GM18499 (cell line): ENCODE results near the gene ADI1.

Source experiments
- ATAC-seq: cut with Tn5 transposase; IDR thresholded peaks from one replicate; pipeline ENCODE4 v1.9.1; 2021; ENCODE audit warnings: moderate number of reproducible peaks; ENCODE audit not compliant: insufficient read depth, unreplicated experiment

Gene ADI1

DNA sequence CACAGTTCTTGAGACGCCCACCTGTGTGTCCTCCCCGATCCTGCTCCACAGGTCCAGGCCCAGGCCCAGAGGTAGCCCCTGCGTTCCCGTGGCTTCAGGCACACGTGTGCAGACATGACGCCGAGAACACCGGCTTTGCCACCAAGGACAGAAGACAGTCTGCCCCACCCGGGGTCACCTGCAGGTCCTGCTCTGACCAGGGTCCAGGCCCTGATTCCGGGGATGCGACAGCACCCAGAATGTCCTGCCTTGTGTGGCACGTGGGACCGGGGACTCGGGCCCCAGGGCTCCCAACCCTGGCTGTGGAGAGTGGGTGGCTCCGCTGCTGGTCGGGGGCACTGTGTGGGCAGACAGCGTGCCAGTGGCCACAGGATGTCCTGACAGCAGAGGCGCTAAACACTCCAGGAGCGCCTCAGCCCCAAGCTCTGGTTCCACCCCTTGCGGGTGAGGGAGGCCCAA is 36.9 kb downstream of the ADI1 start:
- no peak for ATAC-seq

DNA sequence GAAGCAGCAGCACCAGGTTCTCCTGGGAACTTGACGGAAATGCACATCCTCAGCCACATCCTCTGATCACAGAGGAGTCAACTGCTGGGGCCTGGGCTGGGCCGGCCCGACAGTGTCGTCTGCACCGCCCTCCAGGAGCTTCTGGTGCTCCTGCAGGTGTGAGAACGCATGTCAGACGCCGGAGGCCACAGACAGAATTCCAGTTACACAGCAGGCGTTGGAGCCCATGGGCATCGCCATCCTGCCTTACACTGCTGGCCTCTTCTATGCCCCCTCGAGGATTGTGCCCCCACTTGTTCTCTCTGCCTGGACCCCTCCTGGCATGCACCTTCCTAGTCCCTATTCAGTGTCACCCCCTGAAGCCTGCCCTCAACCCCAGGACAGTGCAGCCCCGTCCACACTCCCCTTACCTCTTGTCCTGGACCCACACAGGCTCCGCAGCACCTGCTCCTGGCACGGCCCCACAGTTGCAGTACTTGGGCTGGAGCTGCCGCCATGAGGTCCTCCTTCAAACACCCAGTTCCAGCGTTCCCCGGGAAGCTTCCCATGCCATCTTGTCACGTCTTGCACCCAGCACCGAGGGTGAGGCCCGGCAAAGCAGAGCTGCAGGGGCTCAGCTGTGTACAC is 37.5 kb downstream of the ADI1 start:
- ATAC-seq: no peak

DNA sequence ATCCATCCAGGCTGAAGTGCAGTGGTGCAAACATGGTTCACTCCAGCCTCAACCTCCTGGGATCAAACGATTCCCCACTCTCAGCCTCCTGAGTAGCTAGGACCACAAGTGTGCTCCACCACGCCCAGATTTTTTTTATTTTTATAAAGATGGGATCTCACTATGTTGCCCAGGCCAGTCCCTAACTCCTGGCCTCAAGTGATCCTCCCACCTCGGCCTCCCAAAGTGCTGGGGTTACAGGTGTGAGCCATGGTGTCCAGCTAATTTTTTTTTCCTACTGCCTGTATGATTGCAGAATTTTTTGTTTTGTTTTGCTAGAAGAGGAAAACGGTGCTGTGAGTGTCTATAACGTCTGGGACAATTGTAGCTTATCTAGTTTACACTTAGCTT is 38.3 kb downstream of the ADI1 start:
- no peak for ATAC-seq

DNA sequence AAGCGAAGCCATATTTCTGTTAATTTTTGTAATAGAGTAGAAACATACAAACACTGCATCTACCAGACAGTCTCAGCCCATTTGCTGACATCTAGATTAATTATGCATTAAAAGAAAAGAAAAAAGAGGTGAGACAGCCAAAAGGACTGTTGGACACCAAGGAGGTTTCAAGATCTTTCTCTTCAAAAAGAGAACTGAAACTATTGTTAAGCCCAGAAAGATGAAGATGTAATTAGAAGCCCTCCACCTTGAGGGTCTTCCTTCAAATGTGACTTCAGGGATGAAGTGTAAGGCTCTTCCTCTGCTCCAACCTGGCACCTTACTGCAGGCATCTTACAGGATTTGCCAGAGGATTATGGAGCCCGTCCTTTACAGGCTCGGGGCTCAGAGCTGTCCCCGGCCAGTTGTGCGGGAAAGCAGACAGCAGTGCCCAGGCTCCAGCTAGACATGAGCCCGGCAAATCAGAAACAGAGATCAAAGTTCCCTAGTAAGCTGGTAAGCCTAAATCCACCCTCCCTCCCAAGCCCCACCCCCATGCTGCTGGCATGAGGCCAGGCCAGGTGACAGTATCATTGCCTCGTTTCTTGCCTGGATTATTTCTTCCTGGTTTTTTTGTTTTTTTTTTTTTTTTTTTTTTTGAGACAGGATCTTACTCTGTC is 38.9 kb downstream of the ADI1 start:
- no peak for ATAC-seq

DNA sequence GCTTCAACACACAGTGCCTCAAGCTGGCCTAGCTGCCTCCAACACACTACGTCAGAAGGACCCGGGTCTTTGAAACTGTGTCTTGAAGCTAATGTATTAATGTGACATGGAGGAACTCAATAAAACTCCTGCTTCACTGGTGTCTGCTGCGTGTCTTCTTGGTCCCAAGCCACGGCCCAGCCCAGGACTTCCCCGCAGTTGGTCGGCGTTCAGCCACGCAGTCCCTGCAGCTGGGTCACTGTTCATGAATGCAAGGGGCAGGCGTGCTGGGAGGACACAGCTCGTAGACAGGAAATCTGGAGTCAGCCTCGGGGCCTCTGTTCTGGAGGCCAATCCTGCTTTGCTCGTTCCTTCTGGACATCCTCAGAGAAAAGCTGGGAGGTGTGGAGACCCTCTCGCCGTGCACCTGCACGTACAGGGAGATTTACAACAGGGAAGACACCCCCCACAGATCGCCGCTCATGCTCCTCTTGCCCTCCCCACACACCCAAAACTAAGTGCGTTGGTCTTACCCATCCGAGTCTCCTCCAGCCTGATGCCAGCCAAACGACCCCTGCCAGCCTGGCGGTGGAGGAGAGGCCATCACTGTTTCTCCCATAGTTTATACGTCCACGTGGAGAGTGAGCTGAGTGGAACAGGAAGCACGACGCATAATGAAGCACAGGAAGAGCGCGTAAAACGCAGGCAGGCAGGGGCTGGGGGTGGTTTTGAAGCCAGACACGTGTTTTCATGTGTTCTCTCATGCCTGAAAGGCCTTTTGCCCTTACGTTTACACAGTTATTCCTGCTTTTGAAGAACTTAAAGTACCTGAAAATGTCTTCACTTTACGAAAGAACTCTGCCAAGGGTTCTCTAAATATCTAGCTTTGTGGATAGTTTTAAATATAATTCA is 39.7 kb downstream of the ADI1 start:
- ATAC-seq: no peak

DNA sequence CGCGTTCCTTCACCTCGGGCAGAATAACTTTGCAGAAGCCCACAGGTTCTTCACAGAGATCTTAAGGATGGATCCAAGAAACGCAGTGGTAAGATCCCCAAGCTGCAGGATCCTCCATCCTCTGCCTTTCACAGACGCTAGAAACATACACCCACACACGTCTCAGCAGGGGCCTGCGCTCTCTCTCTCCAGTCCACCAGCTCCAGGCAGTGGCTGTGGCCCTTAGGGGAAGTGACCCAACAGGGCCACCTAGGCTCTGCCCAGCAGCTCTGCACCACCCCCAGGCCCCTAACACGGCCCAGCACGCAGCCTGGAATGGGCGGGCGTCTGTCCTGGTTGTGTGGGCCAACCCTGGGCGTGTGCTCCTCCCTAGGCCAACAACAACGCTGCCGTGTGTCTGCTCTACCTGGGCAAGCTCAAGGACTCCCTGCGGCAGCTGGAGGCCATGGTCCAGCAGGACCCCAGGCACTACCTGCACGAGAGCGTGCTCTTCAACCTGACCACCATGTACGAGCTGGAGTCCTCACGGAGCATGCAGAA is 40.4 kb downstream of the ADI1 start:
- ATAC-seq: no peak

DNA sequence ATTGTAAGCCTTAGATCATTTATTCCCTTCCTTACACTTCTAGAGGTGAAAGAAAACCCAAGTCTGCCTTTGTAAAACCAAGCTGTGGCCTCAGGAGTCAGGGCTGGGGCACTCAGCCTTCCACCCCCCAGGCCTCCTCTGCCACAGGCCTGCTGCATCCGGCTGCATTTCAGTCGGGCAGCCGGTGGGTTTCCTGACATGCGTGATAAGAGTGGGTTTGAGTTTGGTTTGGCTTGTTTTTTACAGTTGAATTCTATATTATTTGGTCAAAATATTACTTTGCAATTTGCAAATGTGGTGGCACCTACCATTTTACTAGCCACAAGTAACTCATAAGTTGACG is 42.4 kb downstream of the ADI1 start:
- ATAC-seq: no peak

DNA sequence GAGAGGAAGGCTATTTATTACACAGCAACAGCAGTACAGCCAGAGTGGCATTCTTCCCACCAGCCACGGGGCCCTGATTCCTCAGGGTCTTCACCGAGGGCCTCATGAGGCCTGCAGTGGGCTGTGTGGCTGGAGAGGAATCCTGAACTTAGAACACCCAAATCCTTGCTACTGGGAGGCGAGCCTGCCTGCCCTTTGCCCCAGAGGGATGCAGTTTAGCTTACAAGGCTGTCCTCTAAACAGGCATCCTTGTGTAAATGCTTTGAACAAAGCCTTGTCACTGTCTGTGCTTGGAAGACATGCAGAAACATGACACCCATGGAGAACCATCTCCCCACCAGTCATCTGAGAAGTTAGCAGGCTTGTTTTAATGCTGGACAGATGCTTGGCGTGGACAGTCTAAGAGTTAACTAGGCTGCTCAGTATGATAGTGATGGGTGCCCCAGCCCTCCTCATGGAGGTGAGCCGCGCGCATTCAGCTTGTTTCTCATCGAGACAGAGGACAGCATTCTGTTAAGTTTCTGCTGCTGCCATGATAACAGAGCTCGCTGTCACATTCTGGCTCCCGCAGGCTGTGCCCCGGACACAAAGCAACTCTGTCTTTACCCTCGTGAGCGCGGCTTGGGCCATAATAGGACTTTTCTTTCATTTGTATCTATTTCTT is 42.9 kb downstream of the ADI1 start:
- no peak for ATAC-seq

DNA sequence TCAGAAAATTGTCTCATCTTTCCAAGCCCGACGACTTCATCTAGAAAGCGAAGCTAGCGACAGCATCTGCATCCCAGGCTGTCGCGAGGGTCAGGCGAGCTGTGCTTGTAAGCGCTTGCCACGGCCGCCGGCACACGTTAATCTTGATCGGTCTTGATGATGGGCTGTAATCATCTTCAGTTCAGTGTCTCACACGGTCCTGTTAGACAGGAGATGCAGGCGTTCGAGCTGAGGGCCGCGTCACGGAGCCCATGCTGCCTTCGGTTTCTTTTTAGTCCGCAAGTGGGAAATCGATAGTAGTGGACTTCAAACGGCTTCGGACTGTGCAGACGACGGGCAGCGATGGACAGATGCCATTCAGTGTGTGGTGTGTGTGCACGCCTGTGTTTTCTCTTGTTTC is 43.6 kb downstream of the ADI1 start:
- no peak for ATAC-seq

DNA sequence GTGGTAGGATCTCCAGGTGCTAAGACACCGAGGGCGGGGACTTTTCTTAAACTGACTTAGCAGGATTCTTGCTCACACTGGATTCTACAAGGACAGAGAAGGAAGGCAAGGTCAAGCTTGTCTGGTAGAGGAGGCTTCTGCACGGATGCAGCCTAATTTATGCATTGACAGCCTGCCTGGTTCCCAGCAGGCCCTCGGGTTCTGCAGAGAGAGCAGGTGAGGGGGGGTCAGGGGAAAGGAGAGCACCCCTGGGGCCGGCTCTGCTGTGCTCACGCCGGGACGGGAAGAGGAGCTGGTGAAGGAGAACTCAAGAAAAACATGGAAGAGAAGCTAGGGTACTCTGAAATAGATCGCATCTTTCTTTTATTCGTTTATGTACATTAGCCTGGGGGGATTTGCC is 46.4 kb downstream of the ADI1 start:
- no peak for ATAC-seq

DNA sequence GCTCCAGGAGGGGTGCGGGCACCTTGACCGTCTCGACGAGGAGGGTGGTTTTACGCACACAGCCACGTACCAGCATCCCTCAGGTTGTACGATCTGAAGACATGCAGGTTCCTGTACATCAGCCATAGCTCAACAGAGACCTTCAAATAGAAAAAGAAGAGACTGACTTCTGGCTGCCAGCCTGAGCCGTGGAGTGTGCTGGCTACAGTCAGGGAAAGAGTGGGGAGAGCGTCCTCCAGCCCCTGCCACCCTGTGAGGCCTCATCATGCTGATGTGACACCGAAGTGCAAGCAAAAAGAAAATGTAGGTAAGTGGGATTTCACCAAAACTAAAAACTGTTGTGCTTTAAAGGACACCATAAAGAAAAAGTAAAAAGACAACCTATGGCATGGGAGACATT is 47.0 kb downstream of the ADI1 start:
- no peak for ATAC-seq

DNA sequence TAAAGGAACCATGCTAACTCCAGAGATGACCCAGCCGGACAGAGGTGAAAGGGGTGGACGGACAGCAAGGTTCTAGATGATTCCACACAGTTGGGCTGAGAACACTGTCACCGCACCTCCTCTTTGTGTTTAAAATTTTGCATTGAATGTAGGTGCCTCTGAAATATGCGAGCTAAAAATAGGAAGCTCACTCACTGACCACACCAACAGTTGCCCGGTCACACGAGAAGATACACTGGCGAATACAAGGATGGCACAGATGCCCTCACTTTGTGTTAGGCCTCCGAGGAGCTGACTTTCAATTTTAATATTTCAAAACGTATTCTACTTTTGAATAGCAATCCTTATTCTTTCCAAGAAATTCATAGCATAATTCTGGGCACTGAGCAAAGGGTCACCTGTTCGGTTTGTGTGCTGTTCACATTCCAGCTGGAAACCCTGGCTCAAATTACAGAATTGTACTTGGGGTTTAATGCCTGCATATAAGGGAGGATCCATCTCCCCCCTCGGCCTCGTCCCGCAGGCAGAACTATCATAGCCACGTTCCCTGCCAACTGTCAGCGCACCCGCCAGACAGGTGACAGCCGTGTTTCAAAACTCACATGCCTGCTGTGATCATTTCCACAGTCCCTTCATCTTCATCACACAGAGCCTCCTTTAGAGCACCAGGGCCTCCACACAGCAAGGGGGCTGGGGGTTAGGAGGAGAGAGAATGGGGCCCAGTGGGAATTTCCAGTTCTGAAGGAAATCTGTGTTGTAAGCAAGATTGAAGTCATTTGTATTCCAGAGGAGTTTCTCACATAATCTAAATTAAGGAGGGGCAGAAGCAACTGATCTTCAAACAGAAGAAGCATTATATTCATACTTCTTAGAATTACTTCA is 48.2 kb downstream of the ADI1 start:
- no peak for ATAC-seq

DNA sequence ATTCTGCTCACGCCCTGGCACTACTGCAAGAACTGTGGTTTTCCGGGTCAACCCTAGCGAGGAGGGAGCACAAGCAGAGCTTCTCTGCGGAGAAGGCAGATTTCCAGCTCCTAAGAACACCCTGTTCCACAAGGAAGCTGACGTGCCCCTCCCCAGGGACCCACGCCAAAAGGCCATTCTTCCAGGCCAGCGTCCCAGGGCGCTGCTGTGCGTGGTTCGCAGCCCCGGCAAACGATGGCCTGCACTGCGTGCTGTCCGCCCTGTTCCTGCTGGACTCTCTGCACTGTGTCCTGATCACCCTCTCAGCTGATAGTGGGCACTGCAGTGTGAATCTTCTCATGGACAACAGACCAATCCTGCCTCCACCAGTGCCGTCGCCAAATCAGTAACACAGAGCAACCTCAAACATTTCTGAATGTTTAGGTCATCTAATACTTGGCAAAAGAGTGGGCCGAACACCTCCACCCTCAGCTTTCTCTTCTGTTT is 49.1 kb downstream of the ADI1 start:
- no peak for ATAC-seq

DNA sequence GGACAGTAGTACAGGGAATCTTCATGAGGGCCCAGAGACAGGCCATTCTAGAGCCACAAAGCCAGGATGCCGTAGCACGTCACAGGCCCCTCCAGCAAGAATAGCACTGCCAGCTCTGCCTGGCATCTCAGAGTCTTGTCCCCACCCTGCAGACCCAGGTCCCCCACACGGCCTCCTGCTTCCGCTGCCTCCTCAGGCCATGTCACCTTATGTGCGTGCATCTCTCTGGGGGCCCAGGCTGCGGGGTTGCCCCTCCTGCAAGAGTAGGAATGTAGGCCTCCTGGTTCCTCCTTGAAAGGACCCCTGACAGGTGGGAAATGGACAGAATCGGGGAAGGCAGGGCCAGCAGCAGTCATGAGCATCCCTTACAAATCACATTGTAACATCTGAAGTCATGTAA is 49.8 kb downstream of the ADI1 start:
- no peak for ATAC-seq

DNA sequence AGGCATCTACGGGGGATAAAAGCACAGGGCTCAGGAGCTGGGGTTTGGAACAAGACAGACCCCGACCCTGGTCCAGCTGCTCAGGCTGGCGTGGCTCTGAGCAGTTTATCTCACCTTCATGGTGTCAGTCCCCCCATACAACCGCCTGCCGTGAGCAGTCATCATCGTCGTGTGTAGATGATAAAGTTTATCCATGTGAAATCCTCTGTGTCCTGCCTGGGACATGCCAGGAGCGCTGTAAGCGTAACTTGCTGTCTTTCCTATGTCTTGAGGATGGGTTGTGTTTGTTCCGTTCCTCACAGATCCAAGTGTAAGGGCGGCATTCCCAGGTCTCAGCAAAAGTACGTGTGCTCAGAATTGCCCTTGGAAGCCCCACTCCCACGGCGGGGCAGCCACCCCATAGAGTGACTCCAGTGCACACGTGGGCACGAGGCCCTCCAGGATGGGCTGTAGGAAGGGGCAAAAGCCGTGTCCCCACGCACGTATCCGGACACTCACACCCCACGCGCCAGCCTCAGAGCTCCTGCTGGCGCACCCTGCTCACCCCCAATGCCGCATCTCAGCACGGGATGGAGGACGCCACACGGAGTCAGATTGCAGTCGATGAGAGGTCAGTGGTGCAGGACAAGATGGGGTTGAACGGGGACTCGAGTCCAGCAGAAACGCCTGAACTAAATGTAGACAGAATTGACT is 50.9 kb downstream of the ADI1 start:
- no peak for ATAC-seq

DNA sequence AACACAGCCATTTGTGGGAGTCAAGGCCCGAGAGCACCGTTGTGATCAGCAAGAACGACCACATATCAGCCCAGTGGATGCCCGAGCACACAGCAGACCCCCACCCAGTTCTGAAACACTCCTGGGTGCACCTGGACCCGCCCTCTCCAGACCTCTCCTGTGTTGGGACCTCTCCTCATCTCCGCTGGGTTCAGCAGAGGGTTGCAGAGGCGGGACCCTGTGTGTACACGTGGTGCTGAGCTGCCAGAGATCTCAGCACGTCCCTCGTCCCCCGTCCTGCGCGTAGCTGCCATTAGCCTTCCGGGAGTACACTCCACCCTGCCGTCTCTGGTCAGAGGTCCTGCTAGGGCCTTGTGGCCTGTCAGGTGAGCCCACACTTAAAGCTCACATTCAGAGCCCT is 51.7 kb downstream of the ADI1 start:
- no peak for ATAC-seq

DNA sequence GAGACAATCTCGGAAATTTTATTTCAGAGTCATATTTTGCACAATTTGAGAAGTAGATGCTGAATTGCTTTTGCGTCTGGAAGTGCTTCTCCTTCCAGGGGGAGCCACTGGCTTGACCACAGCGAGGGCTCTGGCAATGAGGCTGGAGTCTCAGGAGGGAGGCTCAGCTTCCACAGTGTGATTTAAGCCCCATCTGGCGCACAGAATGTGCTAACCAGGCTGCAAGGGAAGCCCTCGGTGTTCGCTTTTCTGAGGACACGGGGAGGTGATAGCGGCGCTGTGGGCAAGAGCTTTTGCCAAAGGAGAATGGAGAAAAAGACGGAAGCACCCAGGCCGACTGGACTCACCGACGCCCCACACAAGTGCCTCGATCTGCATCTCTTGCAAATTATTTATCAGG is 52.4 kb downstream of the ADI1 start:
- no peak for ATAC-seq

DNA sequence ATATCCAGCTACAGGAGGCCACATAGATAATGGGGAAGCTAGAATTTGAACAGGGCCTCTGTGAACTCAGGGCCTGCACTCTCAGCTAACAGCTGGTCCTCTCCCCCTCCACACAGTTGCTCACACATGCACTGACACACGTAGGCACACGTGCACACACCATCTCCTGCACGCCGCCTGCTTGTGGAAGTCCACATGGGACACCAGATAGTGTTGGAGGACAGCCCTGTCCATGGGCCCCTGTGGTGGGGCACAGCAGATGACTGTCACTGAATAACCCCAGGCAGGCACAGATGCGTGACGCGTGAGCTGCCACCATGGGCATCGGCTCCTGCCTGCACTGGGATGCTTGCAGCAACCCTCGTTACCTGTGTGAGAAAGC is 52.9 kb downstream of the ADI1 start:
- ATAC-seq: no peak

DNA sequence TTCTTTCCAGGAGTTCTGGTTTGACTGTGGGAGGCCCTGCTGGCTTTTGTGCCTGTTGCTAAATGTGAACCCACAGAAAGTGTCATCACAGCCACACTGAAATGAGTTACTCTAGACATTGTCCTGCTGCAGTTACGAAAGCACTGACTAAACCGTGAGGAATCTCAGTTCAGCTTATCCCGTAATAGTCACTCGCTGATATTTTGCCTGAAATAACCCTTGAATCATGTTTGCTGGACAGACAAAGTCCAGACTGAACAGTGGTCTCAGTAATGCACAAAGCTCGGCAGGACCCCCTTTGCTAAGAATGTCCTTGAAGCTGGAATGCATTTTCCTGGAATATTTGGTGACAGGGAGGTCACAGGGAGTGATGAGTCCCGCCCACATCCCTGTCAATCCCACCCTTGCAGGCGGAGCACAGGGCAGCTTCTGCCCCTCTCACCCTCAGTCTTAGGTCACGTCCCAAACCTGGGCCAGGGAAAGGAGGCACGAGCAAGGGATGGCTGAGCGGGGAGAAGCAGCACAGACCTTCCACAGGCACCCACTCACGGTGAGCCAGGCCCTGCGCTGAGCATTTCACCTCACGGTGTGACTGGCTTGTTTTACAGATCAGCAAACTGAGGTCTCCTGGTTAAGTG is 53.4 kb downstream of the ADI1 start:
- ATAC-seq: no peak
